GM21619 (cell line): ENCODE results near the gene SAG.
A peak's percentile ranks its signal among the peaks of the same experiment; 100 is the strongest.

Experiments used
- ATAC-seq: cut with Tn5 transposase; IDR thresholded peaks from one replicate; pipeline ENCODE4 v1.9.1; 2021; ENCODE audit not compliant: unreplicated experiment

SAG gene

GRCh38 chr2:233307565-233307964 lies at the start of gene SAG:
Gene SAG, plus strand, starts transcription at chr2:233307816. Its CDS starts 1,374 bp downstream, at chr2:233309190.
- no peak for ATAC-seq

GRCh38 chr2:233258211-233258610 lies 49.4 kb upstream of the SAG start:
- ATAC-seq: no peak

- ATAC-seq: no peak
These were observed 47.9 kb upstream of the SAG start for GRCh38 chr2:233259730-233260129.

GRCh38 chr2:233260661-233261060 lies 47.0 kb upstream of the SAG start:
- no peak for ATAC-seq

- peak; percentile 80 for ATAC-seq
These were observed 45.6 kb upstream of the SAG start for GRCh38 chr2:233261819-233262555.

GRCh38 chr2:233262562-233262961 lies 45.1 kb upstream of the SAG start:
- ATAC-seq: no peak

GRCh38 chr2:233263045-233263570 lies 44.5 kb upstream of the SAG start:
- no peak for ATAC-seq

GRCh38 chr2:233264667-233265066 lies 42.9 kb upstream of the SAG start:
- ATAC-seq: no peak

GRCh38 chr2:233265899-233266431 lies 41.7 kb upstream of the SAG start:
- ATAC-seq: no peak

- no peak for ATAC-seq
These were observed 41.1 kb upstream of the SAG start for GRCh38 chr2:233266481-233266880.

- peak; percentile 86 for ATAC-seq
These were observed 39.9 kb upstream of the SAG start for GRCh38 chr2:233267516-233268245.

- ATAC-seq: no peak
These were observed 37.2 kb upstream of the SAG start for GRCh38 chr2:233270366-233270765.

GRCh38 chr2:233270951-233271350 lies 36.7 kb upstream of the SAG start:
- ATAC-seq: no peak

GRCh38 chr2:233271693-233272092 lies 35.9 kb upstream of the SAG start:
- no peak for ATAC-seq

GRCh38 chr2:233273120-233273519 lies 34.5 kb upstream of the SAG start:
- ATAC-seq: no peak

GRCh38 chr2:233275223-233275622 lies 32.4 kb upstream of the SAG start:
- ATAC-seq: no peak

GRCh38 chr2:233278921-233279320 lies 28.7 kb upstream of the SAG start:
- no peak for ATAC-seq

- no peak for ATAC-seq
These were observed 27.4 kb upstream of the SAG start for GRCh38 chr2:233280114-233280693.

- ATAC-seq: no peak
These were observed 26.1 kb upstream of the SAG start for GRCh38 chr2:233281553-233281952.

- ATAC-seq: no peak
These were observed 25.5 kb upstream of the SAG start for GRCh38 chr2:233281992-233282603.

- ATAC-seq: no peak
These were observed 21.7 kb upstream of the SAG start for GRCh38 chr2:233285921-233286320.
